IPS DF 6.9 (cell line): ENCODE data around the gene KCNH2.

Experiments used
- DNase-seq: peaks from one replicate; pipeline ENCODE4 v3.0.0-alpha.2; 2013; ENCODE audit warnings: low read depth, low spot score
- H3K27ac ChIP-seq: one replicate; pipeline ENCODE4 v1.5.1; 2013; ENCODE audit warnings: low read length, control low read depth
- H3K27me3 ChIP-seq: 2 replicates; pipeline ENCODE4 v1.6.1; 2013; ENCODE audit warnings: mild to moderate bottlenecking, low read length; ENCODE audit not compliant: control insufficient read depth, insufficient read depth
- H3K36me3 ChIP-seq: 2 replicates; pipeline ENCODE4 v1.6.1; 2013; ENCODE audit warnings: low read length; ENCODE audit not compliant: control insufficient read depth, insufficient read depth
- H3K4me1 ChIP-seq: 2 replicates; pipeline ENCODE4 v1.6.1; 2013; ENCODE audit warnings: low read length; ENCODE audit not compliant: control insufficient read depth, insufficient read depth
- H3K4me3 ChIP-seq: 2 replicates; pipeline ENCODE4 v1.5.1; 2013; ENCODE audit warnings: mild to moderate bottlenecking, low read length
- H3K9me3 ChIP-seq: 2 replicates; pipeline ENCODE4 v1.6.1; 2013; ENCODE audit warnings: low read length, inconsistent platforms; ENCODE audit not compliant: control insufficient read depth, insufficient read depth
- WGBS: extraction: QIAGEN DNeasy Blood & Tissue Kit; methylation state at CpG from one replicate; pipeline ENCODE4 v1.1.7; 2013; ENCODE audit warnings: mixed read lengths, missing lambda C conversion rate; ENCODE audit not compliant: insufficient read length, insufficient coverage; 5-methylcytosine and 5-hydroxymethylcytosine counted together

KCNH2 gene

GRCh38 chr7:150966002-150966401 is 12.1 kb downstream of the KCNH2 start:
- no CpG with 5 or more reads among the region's 1 CpG for WGBS
- H3K9me3 ChIP-seq = no peaks in the 10 kb centered on the region
- H3K4me3 ChIP-seq = no peak overlapping the region
- H3K36me3 ChIP-seq = no peaks in the 10 kb centered on the region; the same call in 1 of the 2 replicates
- no peak overlapping the region for H3K27ac ChIP-seq
- no peak for DNase-seq
- H3K27me3 ChIP-seq = no peaks in the 10 kb centered on the region
- H3K4me1 ChIP-seq = peaks cover 7% of the 10 kb centered on the region; the same call in 1 of the 2 replicates

GRCh38 chr7:150965273-150965830 is 12.8 kb downstream of the KCNH2 start:
- Histone ChIP-seq H3K27ac (no peak overlapping the region), H3K36me3 (no peaks in the 10 kb centered on the region; the same call in 1 of the 2 replicates), H3K27me3 (no peaks in the 10 kb centered on the region), H3K4me1 (peaks cover 7% of the 10 kb centered on the region; the same call in 1 of the 2 replicates), H3K4me3 (no peak overlapping the region), H3K9me3 (no peaks in the 10 kb centered on the region)
- WGBS = no CpG with 5 or more reads among the region's 16 CpGs
- DNase-seq = no peak

- H3K4me3 ChIP-seq = no peak overlapping the region
- H3K36me3 ChIP-seq = no peaks in the 10 kb centered on the region
- peaks cover 5% of the 10 kb centered on the region; the same call in 1 of the 2 replicates for H3K4me1 ChIP-seq
- H3K27me3 ChIP-seq = no peaks in the 10 kb centered on the region
- no peak overlapping the region for H3K27ac ChIP-seq
- no CpG with 5 or more reads among the region's 16 CpGs for WGBS
- no peaks in the 10 kb centered on the region for H3K9me3 ChIP-seq
- DNase-seq = no peak
Measured at GRCh38 chr7:150964593-150965111, 13.5 kb downstream of the KCNH2 start.

- no peaks in the 10 kb centered on the region for H3K36me3 ChIP-seq
- H3K4me1 ChIP-seq = peaks cover 1% of the 10 kb centered on the region; the same call in 1 of the 2 replicates
- no peak overlapping the region for H3K27ac ChIP-seq
- no CpG with 5 or more reads among the region's 18 CpGs for WGBS
- no peak for DNase-seq
- H3K27me3 ChIP-seq = no peaks in the 10 kb centered on the region
- no peaks in the 10 kb centered on the region for H3K9me3 ChIP-seq
- no peak overlapping the region for H3K4me3 ChIP-seq
Measured at GRCh38 chr7:150963707-150964559, 14.2 kb downstream of the KCNH2 start.

- Histone ChIP-seq H3K27ac (no peak overlapping the region), H3K4me3 (no peak overlapping the region), H3K27me3 (no peaks in the 10 kb centered on the region), H3K36me3 (no peaks in the 10 kb centered on the region), H3K4me1 (peaks cover 1% of the 10 kb centered on the region; the same call in 1 of the 2 replicates), H3K9me3 (no peaks in the 10 kb centered on the region)
- no peak for DNase-seq
- WGBS = no CpG with 5 or more reads among the region's 23 CpGs
Measured at GRCh38 chr7:150962553-150963399, 15.3 kb downstream of the KCNH2 start.

GRCh38 chr7:150962290-150962552 is 15.9 kb downstream of the KCNH2 start:
- WGBS = no CpG with 5 or more reads among the region's 2 CpGs
- Histone ChIP-seq H3K4me3 (no peak overlapping the region), H3K4me1 (peaks cover 1% of the 10 kb centered on the region; the same call in 1 of the 2 replicates), H3K27me3 (no peaks in the 10 kb centered on the region), H3K9me3 (no peaks in the 10 kb centered on the region), H3K36me3 (no peaks in the 10 kb centered on the region), H3K27ac (no peak overlapping the region)
- DNase-seq = no peak

- WGBS = no CpG with 5 or more reads among the region's 17 CpGs
- H3K9me3 ChIP-seq = no peaks in the 10 kb centered on the region
- no peaks in the 10 kb centered on the region for H3K36me3 ChIP-seq
- peaks cover 1% of the 10 kb centered on the region; the same call in 1 of the 2 replicates for H3K4me1 ChIP-seq
- no peak for DNase-seq
- H3K4me3 ChIP-seq = no peak overlapping the region
- no peaks in the 10 kb centered on the region for H3K27me3 ChIP-seq
- H3K27ac ChIP-seq = no peak overlapping the region
Measured at GRCh38 chr7:150961510-150962289, 16.4 kb downstream of the KCNH2 start.

GRCh38 chr7:150959739-150960734 is 18.1 kb downstream of the KCNH2 start:
- H3K4me3 ChIP-seq = no peak overlapping the region
- no peaks in the 10 kb centered on the region for H3K9me3 ChIP-seq
- H3K27ac ChIP-seq = no peak overlapping the region
- no peaks in the 10 kb centered on the region for H3K27me3 ChIP-seq
- no CpG with 5 or more reads among the region's 24 CpGs for WGBS
- no peak for DNase-seq
- peaks cover 6% of the 10 kb centered on the region for H3K4me1 ChIP-seq
- no peaks in the 10 kb centered on the region for H3K36me3 ChIP-seq

GRCh38 chr7:150959081-150959480 is 19.0 kb downstream of the KCNH2 start:
- no CpG with 5 or more reads among the region's 3 CpGs for WGBS
- H3K4me3 ChIP-seq = no peak overlapping the region
- H3K27ac ChIP-seq = no peak overlapping the region
- no peaks in the 10 kb centered on the region for H3K27me3 ChIP-seq
- DNase-seq = no peak
- H3K9me3 ChIP-seq = no peaks in the 10 kb centered on the region
- H3K36me3 ChIP-seq = no peaks in the 10 kb centered on the region
- H3K4me1 ChIP-seq = peaks cover 6% of the 10 kb centered on the region
